HepG2 (cell line): Measurements from ENCODE around the gene SLC35B2. TPM values are rescaled to one million over a fixed set of nuclear protein-coding genes. Genes with fewer than 3 reads are reported as not detected.

Experiments
- ARNT ChIP-seq: fragments of 450-650 bp; IDR thresholded peaks from 2 replicates; pipeline ENCODE4 v1.6.1; 2017
- GATAD1 ChIP-seq: IDR thresholded peaks from 2 replicates; pipeline ENCODE4 v1.6.1; 2016; ENCODE audit warnings: missing genetic modification reagents, missing compliant biosample characterization
- HNRNPLL ChIP-seq: fragments of 200-400 bp; formaldehyde crosslinking; IDR thresholded peaks from 2 replicates; pipeline ENCODE4 v1.6.1; 2017; ENCODE audit warnings: mild to moderate bottlenecking, low read depth, low read length; ENCODE audit not compliant: poor library complexity, severe bottlenecking
- LRRFIP1 ChIP-seq: sonication (generic); formaldehyde crosslinking; conservative IDR thresholded peaks from 2 replicates; pipeline ENCODE4 v1.4.0; 2020; ENCODE audit warnings: missing genetic modification reagents
- MED1 ChIP-seq: sonication (generic); formaldehyde crosslinking; IDR thresholded peaks from 2 replicates; pipeline ENCODE4 v1.4.0; 2020; ENCODE audit warnings: missing genetic modification reagents
- MXI1 ChIP-seq: IDR thresholded peaks from 3 replicates; pipeline ENCODE4 v1.6.1; 2012; ENCODE audit warnings: low read depth, low read length, inconsistent platforms, borderline replicate concordance
- NCOA5 ChIP-seq: sonication (generic); formaldehyde crosslinking; IDR thresholded peaks from 2 replicates; pipeline ENCODE4 v1.4.0; 2020; ENCODE audit warnings: missing genetic modification reagents
- NRL ChIP-seq: sonication (generic); formaldehyde crosslinking; IDR thresholded peaks from 2 replicates; pipeline ENCODE4 v1.5.0; 2020; ENCODE audit warnings: missing genetic modification reagents, mild to moderate bottlenecking, moderate library complexity, borderline replicate concordance
- PAF1 ChIP-seq: IDR thresholded peaks from 2 replicates; pipeline ENCODE4 v1.6.1; 2016; ENCODE audit warnings: missing genetic modification reagents, missing compliant biosample characterization
- POLR2AphosphoS2 ChIP-seq: IDR thresholded peaks from 2 replicates; pipeline ENCODE4 v1.6.1; 2011; ENCODE audit warnings: low read depth, low read length, improper control_type of control experiment
- POLR2AphosphoS5 ChIP-seq: IDR thresholded peaks from 2 replicates; pipeline ENCODE4 v1.6.1; 2012; ENCODE audit warnings: low read depth, low read length
- STAG1 ChIP-seq: sonication (generic); formaldehyde crosslinking; IDR thresholded peaks from 2 replicates; pipeline ENCODE4 v1.4.0; 2020; ENCODE audit warnings: missing genetic modification reagents
- TMF1 ChIP-seq: sonication (generic); formaldehyde crosslinking; IDR thresholded peaks from 2 replicates; pipeline ENCODE4 v1.8.1; 2022; ENCODE audit warnings: low read depth, missing genetic modification reagents
- ZBTB42 ChIP-seq: sonication (generic); formaldehyde crosslinking; IDR thresholded peaks from 2 replicates; pipeline ENCODE4 v1.5.0; 2020; ENCODE audit warnings: mild to moderate bottlenecking, missing genetic modification reagents
- ZNF276 ChIP-seq: sonication (generic); formaldehyde crosslinking; IDR thresholded peaks from 2 replicates; pipeline ENCODE4 v1.4.0; 2020; ENCODE audit warnings: mild to moderate bottlenecking, low read depth, missing genetic modification reagents
- ZNF333 ChIP-seq: sonication (generic); formaldehyde crosslinking; IDR thresholded peaks from 2 replicates; pipeline ENCODE4 v1.4.0; 2020; ENCODE audit warnings: mild to moderate bottlenecking, missing genetic modification reagents, borderline replicate concordance
- ZNF510 ChIP-seq: sonication (generic); formaldehyde crosslinking; IDR thresholded peaks from 2 replicates; pipeline ENCODE4 v1.4.0; 2020; ENCODE audit warnings: low read depth, mild to moderate bottlenecking, missing genetic modification reagents
- ZNF790 ChIP-seq: sonication (generic); formaldehyde crosslinking; IDR thresholded peaks from 2 replicates; pipeline ENCODE4 v1.8.0; 2022; ENCODE audit warnings: missing genetic modification reagents, mild to moderate bottlenecking, borderline replicate concordance
- ZNF891 ChIP-seq: sonication (generic); formaldehyde crosslinking; IDR thresholded peaks from 2 replicates; pipeline ENCODE4 v1.5.0; 2020; ENCODE audit warnings: mild to moderate bottlenecking, missing genetic modification reagents
- polyA plus RNA-seq, 8 experiments: library from polyadenylated mRNA; depleted of rRNA in 3 of 8; stranded (reverse) in 7 of 8; unstranded in 1 of 8; fragments of >200 nt; fragmentation: Illumina TruSeq in 4 of 8; extraction: Trizol in 4 of 8; gene quantifications; 2 replicates each; pipeline versions ENCODE4 v1.2.1 to v1.2.3, GENCODE V29; 2011 to 2016; ENCODE audit warnings: low read depth in 4 of 8, missing spikeins in 1 of 8, mixed read lengths in 1 of 8; ENCODE audit not compliant: insufficient read depth in 1 of 8
- total RNA-seq, 5 experiments: library from RNA; depleted of rRNA; stranded (reverse); fragments of >200 nt; fragmentation: Illumina TruSeq; extraction: Trizol; gene quantifications; 2 replicates each; pipeline ENCODE4 v1.2.3, GENCODE V29; 2016; ENCODE audit warnings: low read depth in 1 of 5
- TF ChIP-seq, protein P1 (sequence below): sonication (generic); formaldehyde crosslinking; IDR thresholded peaks from 2 replicates; pipeline ENCODE4 v1.9.0; 2021; ENCODE audit warnings: missing genetic modification reagents, mild to moderate bottlenecking, borderline replicate concordance
- TF ChIP-seq, protein P2 (sequence below): IDR thresholded peaks from 2 replicates; pipeline ENCODE4 v1.6.1; 2016; ENCODE audit warnings: low read depth, control low read depth
- TF ChIP-seq, protein P3 (sequence below): sonication (generic); formaldehyde crosslinking; IDR thresholded peaks from 2 replicates; pipeline ENCODE4 v1.8.0; 2022; ENCODE audit warnings: mild to moderate bottlenecking, missing genetic modification reagents, moderate library complexity

Gene SLC35B2
- total and polyA plus RNA-seq, 2 of the 13 experiments (the other 11 are each of a cell fraction or from before 2014, with no cell fraction given), result 61.1 to 148 TPM

DNA sequence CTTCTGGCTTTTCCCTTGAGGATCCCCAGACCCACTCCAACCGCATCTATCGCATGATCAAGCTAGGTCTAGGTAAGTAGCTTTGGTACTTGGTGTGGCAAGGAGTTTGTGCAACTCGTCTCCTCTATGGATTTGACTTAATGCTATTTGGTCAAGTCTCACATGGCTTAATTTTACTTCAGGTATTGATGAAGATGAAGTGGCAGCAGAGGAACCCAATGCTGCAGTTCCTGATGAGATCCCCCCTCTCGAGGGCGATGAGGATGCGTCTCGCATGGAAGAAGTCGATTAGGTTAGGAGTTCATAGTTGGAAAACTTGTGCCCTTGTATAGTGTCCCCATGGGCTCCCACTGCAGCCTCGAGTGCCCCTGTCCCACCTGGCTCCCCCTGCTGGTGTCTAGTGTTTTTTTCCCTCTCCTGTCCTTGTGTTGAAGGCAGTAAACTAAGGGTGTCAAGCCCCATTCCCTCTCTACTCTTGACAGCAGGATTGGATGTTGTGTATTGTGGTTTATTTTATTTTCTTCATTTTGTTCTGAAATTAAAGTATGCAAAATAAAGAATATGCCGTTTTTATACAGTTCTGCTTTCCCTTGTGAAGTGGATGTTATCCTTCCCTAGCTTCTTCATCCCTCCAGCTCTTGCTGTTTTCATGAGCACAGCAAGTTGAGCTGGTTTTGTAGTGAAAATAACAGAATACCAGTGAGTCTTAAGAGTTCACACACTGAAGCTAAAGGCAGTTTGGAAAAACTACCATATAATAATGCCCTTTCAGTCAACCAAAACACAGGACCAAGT lies 3.8 kb downstream of the SLC35B2 start (continued):
- TF ChIP-seq, protein P1, sequence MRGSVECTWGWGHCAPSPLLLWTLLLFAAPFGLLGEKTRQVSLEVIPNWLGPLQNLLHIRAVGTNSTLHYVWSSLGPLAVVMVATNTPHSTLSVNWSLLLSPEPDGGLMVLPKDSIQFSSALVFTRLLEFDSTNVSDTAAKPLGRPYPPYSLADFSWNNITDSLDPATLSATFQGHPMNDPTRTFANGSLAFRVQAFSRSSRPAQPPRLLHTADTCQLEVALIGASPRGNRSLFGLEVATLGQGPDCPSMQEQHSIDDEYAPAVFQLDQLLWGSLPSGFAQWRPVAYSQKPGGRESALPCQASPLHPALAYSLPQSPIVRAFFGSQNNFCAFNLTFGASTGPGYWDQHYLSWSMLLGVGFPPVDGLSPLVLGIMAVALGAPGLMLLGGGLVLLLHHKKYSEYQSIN, result no peak
- TF ChIP-seq TMF1 (CRISPR knock-in tag), result no peak
- TF ChIP-seq ZNF276 (CRISPR knock-in tag), result no peak
- TF ChIP-seq MXI1, result no peak; the same call in 2 of the 3 replicates
- TF ChIP-seq ZNF510, result no peak
- TF ChIP-seq LRRFIP1 (CRISPR knock-in tag), result no peak
- no peak for TF ChIP-seq ZBTB42
- no peak for TF ChIP-seq ZNF790 (CRISPR knock-in tag)
- no peak for TF ChIP-seq MED1 (CRISPR knock-in tag)
- TF ChIP-seq, protein P2, sequence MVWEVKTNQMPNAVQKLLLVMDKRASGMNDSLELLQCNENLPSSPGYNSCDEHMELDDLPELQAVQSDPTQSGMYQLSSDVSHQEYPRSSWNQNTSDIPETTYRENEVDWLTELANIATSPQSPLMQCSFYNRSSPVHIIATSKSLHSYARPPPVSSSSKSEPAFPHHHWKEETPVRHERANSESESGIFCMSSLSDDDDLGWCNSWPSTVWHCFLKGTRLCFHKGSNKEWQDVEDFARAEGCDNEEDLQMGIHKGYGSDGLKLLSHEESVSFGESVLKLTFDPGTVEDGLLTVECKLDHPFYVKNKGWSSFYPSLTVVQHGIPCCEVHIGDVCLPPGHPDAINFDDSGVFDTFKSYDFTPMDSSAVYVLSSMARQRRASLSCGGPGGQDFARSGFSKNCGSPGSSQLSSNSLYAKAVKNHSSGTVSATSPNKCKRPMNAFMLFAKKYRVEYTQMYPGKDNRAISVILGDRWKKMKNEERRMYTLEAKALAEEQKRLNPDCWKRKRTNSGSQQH (CRISPR knock-in tag), result 0 out of 2 replicates have a peak, but pooled peaks have one; percentile 12
- 0 out of 2 replicates have a peak, but pooled peaks have one; percentile 20 for TF ChIP-seq GATAD1
- TF ChIP-seq ARNT, result no peak
- TF ChIP-seq NRL (CRISPR knock-in tag), result 0 out of 2 replicates have a peak, but pooled peaks have one; percentile 13
- TF ChIP-seq POLR2AphosphoS2, result peak; percentile 85; the same call in 1 of the 2 replicates
- no peak for TF ChIP-seq NCOA5 (CRISPR knock-in tag)
- peak; percentile 32; the same call in 1 of the 2 replicates for TF ChIP-seq STAG1 (CRISPR knock-in tag)
- no peak for TF ChIP-seq ZNF891 (CRISPR knock-in tag)
- TF ChIP-seq ZNF333, result no peak
- TF ChIP-seq POLR2AphosphoS5, result peak; percentile 29; the same call in 1 of the 2 replicates
- TF ChIP-seq HNRNPLL, result no peak
- TF ChIP-seq, protein P3, sequence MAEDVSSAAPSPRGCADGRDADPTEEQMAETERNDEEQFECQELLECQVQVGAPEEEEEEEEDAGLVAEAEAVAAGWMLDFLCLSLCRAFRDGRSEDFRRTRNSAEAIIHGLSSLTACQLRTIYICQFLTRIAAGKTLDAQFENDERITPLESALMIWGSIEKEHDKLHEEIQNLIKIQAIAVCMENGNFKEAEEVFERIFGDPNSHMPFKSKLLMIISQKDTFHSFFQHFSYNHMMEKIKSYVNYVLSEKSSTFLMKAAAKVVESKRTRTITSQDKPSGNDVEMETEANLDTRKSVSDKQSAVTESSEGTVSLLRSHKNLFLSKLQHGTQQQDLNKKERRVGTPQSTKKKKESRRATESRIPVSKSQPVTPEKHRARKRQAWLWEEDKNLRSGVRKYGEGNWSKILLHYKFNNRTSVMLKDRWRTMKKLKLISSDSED, result no peak
- peak; percentile 61; the same call in 1 of the 2 replicates for TF ChIP-seq PAF1
